DOHH2 (cell line): Measurements from ENCODE around the gene NELFA.

ENCODE experiments used
- H3F3A ChIP-seq: fragments of 200-600 bp; sonication (generic), shearing (Covaris generic); 2 replicates; pipeline ENCODE4 v1.6.0; 2016; ENCODE audit warnings: antibody characterized with exemption, mild to moderate bottlenecking; ENCODE audit not compliant: control insufficient read depth, insufficient read depth
- H3K27ac ChIP-seq: fragments of 200-600 bp; sonication (generic); 2 replicates; pipeline ENCODE4 v1.5.1; 2014; ENCODE audit warnings: low read depth, mild to moderate bottlenecking, low read length, moderate library complexity
- H3K27me3 ChIP-seq: fragments of 200-600 bp; sonication (generic); 2 replicates; pipeline ENCODE4 v1.6.1; 2014; ENCODE audit warnings: mild to moderate bottlenecking, low read length, mixed read lengths; ENCODE audit not compliant: control insufficient read depth
- H3K36me3 ChIP-seq: fragments of 200-600 bp; sonication (generic); 2 replicates; pipeline ENCODE4 v1.6.1; 2014; ENCODE audit warnings: mild to moderate bottlenecking, low read length, moderate library complexity, mixed read lengths; ENCODE audit not compliant: control insufficient read depth
- H3K4me1 ChIP-seq: fragments of 200-600 bp; sonication (generic); 2 replicates; pipeline ENCODE4 v1.6.1; 2014; ENCODE audit warnings: mild to moderate bottlenecking, low read length, mixed read lengths; ENCODE audit not compliant: control insufficient read depth
- H3K4me2 ChIP-seq: fragments of 200-600 bp; sonication (generic); 2 replicates; pipeline ENCODE4 v1.6.0; 2014; ENCODE audit warnings: mild to moderate bottlenecking, low read length, moderate library complexity
- H3K4me3 ChIP-seq: fragments of 200-600 bp; sonication (generic); 2 replicates; pipeline ENCODE4 v1.5.1; 2014; ENCODE audit warnings: mild to moderate bottlenecking, low read length, mixed read lengths
- H3K79me2 ChIP-seq: fragments of 200-600 bp; sonication (generic); 2 replicates; pipeline ENCODE4 v1.6.1; 2014; ENCODE audit warnings: mild to moderate bottlenecking, low read length, mixed read lengths; ENCODE audit not compliant: control insufficient read depth
- H3K9me2 ChIP-seq: fragments of 200-600 bp; sonication (generic); replicated peaks from 2 replicates; pipeline ENCODE4 v1.6.1; 2014; ENCODE audit warnings: mild to moderate bottlenecking, low read length, mixed read lengths; ENCODE audit not compliant: control insufficient read depth
- H3K9me3 ChIP-seq: fragments of 200-600 bp; sonication (generic); 2 replicates; pipeline ENCODE4 v1.6.1; 2014; ENCODE audit warnings: antibody characterized with exemption, low read length, mixed read lengths; ENCODE audit not compliant: control insufficient read depth, insufficient read depth
- H4K20me1 ChIP-seq: fragments of 200-600 bp; sonication (generic); 2 replicates; pipeline ENCODE4 v1.6.0; 2014; ENCODE audit warnings: low read depth, mild to moderate bottlenecking, antibody characterized with exemption, low read length, moderate library complexity; ENCODE audit not compliant: control insufficient read depth, insufficient read depth
- CTCF ChIP-seq: fragments of 200-600 bp; sonication (generic); IDR thresholded peaks from one replicate; pipeline ENCODE4 v1.5.1; 2014; ENCODE audit warnings: antibody characterized with exemption, mild to moderate bottlenecking, low read depth, low read length; ENCODE audit not compliant: poor library complexity, severe bottlenecking
- EZH2phosphoT487 ChIP-seq: fragments of 200-600 bp; sonication (generic); IDR thresholded peaks from 2 replicates; pipeline ENCODE4 v1.6.1; 2017; ENCODE audit warnings: borderline replicate concordance, mild to moderate bottlenecking, antibody characterized with exemption, low read length, moderate library complexity, mixed read lengths

The NELFA gene

GRCh38 chr4:1973218-1973617, 35.6 kb downstream of the NELFA start:
- no peaks in the 10 kb centered on the region for H3K4me1 ChIP-seq
- no peaks in the 10 kb centered on the region for H3K9me3 ChIP-seq
- no peaks in the 10 kb centered on the region for H3F3A ChIP-seq
- no peaks in the 10 kb centered on the region for H3K79me2 ChIP-seq
- H3K27me3 ChIP-seq = no peaks in the 10 kb centered on the region
- peaks cover 89% of the 10 kb centered on the region for H3K36me3 ChIP-seq
- no peak overlapping the region for H3K4me2 ChIP-seq
- no peak overlapping the region for H3K4me3 ChIP-seq
- H3K9me2 ChIP-seq = no peaks in the 10 kb centered on the region
- no peak for TF ChIP-seq EZH2phosphoT487
- H3K27ac ChIP-seq = no peak overlapping the region
- H4K20me1 ChIP-seq = no peaks in the 10 kb centered on the region

GRCh38 chr4:1972414-1972813, 36.4 kb downstream of the NELFA start:
- Histone ChIP-seq H3K27me3 (no peaks in the 10 kb centered on the region), H3K79me2 (peaks cover 3% of the 10 kb centered on the region; the same call in 1 of the 2 replicates), H3F3A (no peaks in the 10 kb centered on the region), H3K36me3 (peaks cover 91% of the 10 kb centered on the region), H3K4me1 (no peaks in the 10 kb centered on the region), H3K4me2 (no peak overlapping the region), H3K9me3 (no peaks in the 10 kb centered on the region), H3K4me3 (no peak overlapping the region), H3K9me2 (no peaks in the 10 kb centered on the region), H4K20me1 (no peaks in the 10 kb centered on the region), H3K27ac (no peak overlapping the region)
- TF ChIP-seq CTCF (no peak), EZH2phosphoT487 (no peak)

GRCh38 chr4:1971456-1972200, 37.1 kb downstream of the NELFA start:
- Histone ChIP-seq H3K27ac (no peak overlapping the region), H3K9me3 (no peaks in the 10 kb centered on the region), H3K4me1 (no peaks in the 10 kb centered on the region), H3K4me3 (no peak overlapping the region), H3K9me2 (no peaks in the 10 kb centered on the region), H3F3A (no peaks in the 10 kb centered on the region), H3K79me2 (peaks cover 3% of the 10 kb centered on the region; the same call in 1 of the 2 replicates), H4K20me1 (no peaks in the 10 kb centered on the region), H3K27me3 (no peaks in the 10 kb centered on the region), H3K36me3 (peaks cover 86% of the 10 kb centered on the region), H3K4me2 (no peak overlapping the region)
- TF ChIP-seq EZH2phosphoT487 (no peak), CTCF (no peak)

- Histone ChIP-seq H3K4me3 (no peak overlapping the region), H3K9me3 (no peaks in the 10 kb centered on the region), H3K4me1 (no peaks in the 10 kb centered on the region), H3K27me3 (no peaks in the 10 kb centered on the region), H3K36me3 (peaks cover 82% of the 10 kb centered on the region), H3K9me2 (no peaks in the 10 kb centered on the region), H4K20me1 (no peaks in the 10 kb centered on the region), H3K4me2 (no peak overlapping the region), H3K79me2 (peaks cover 3% of the 10 kb centered on the region; the same call in 1 of the 2 replicates), H3K27ac (no peak overlapping the region), H3F3A (no peaks in the 10 kb centered on the region)
- no peak for TF ChIP-seq EZH2phosphoT487
- no peak for TF ChIP-seq CTCF
These were observed 37.8 kb downstream of the NELFA start for GRCh38 chr4:1970926-1971325.
